ENCODE measurements around the gene SNHG17. TPM values are rescaled to one million over a fixed set of nuclear protein-coding genes. Genes with fewer than 3 reads are reported as not detected.
"Not testable (repeated sequence)": the region's sequence is repeated elsewhere in the genome, so short reads cannot be mapped to it uniquely, and the experiment has no call there.

Gene SNHG17
- total RNA-seq, 2 donors from 2014 or later = 21.8 to 28.2 TPM

DNA sequence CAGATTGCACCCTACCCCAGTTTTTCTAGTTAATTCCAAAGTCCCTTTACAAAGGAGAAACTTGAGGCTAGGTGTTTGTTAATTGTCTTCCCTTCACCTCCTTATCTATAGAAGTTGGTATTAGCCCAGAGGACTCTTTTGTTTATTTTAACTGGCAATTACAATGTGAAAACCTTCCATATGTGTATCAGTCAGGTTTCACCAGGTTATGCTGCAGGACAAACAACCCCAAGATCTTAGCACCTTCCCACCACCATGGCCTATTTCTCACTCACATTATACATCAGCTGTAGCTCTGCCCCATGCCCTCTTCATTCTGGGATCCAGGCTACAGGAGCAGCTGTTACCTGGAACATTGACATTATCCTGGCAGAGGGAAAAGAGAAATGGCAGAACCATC, 31.1 kb downstream of the SNHG17 start:
- Histone ChIP-seq H3K27me3 (replicated peaks; ENCODE audit: insufficient read depth) (no peaks in the 10 kb centered on the region), H3K9me3 (no peaks in the 10 kb centered on the region), H3K36me3 (no peaks in the 10 kb centered on the region), H3K27ac (no peak overlapping the region), H3K4me3 (no peak overlapping the region), H3K4me1 (replicated peaks) (no peaks in the 10 kb centered on the region)
- intact Hi-C loops (cut with DNase I) = no loop called here
- TF ChIP-seq POLR2A (IDR thresholded peaks at IDR 0.05) (no peak), POLR2AphosphoS5 (IDR thresholded peaks at IDR 0.05) (no peak)
- TF ChIP-seq, protein P1, sequence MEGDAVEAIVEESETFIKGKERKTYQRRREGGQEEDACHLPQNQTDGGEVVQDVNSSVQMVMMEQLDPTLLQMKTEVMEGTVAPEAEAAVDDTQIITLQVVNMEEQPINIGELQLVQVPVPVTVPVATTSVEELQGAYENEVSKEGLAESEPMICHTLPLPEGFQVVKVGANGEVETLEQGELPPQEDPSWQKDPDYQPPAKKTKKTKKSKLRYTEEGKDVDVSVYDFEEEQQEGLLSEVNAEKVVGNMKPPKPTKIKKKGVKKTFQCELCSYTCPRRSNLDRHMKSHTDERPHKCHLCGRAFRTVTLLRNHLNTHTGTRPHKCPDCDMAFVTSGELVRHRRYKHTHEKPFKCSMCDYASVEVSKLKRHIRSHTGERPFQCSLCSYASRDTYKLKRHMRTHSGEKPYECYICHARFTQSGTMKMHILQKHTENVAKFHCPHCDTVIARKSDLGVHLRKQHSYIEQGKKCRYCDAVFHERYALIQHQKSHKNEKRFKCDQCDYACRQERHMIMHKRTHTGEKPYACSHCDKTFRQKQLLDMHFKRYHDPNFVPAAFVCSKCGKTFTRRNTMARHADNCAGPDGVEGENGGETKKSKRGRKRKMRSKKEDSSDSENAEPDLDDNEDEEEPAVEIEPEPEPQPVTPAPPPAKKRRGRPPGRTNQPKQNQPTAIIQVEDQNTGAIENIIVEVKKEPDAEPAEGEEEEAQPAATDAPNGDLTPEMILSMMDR (IDR thresholded peaks at IDR 0.05) = no peak
- DNase-seq (ENCODE audit: low spot score) = no peak

DNA sequence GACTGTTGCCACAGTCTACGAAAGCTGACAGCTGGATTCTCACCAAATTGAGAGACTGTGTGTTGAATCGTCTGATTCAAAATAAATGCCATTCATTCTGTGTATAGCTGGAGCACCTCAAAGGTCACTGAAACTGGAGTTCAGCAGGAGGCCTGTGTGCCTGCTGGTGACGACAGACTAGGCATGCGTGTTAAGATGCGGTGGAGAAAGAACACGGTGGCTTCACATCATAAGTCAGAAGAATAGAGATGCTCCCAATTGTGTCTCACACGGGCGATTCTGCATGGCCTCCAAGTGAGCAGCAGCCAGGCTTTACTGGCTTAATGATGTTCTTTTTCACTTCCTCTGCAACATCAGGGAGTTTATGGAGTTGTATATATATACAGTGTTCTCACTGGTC, 32.3 kb downstream of the SNHG17 start:
- DNase-seq (ENCODE audit: low spot score) = no peak
- H3K27ac ChIP-seq = no peak overlapping the region
- TF ChIP-seq, protein P1 (IDR thresholded peaks at IDR 0.05) = no peak
- TF ChIP-seq POLR2AphosphoS5 (IDR thresholded peaks at IDR 0.05) (no peak), POLR2A (IDR thresholded peaks at IDR 0.05) (no peak)
- no peaks in the 10 kb centered on the region for H3K4me1 ChIP-seq (replicated peaks)
- H3K9me3 ChIP-seq = no peaks in the 10 kb centered on the region
- 78% methylated on average over 8 of the region's 8 CpGs for WGBS
- no peaks in the 10 kb centered on the region for H3K27me3 ChIP-seq (replicated peaks; ENCODE audit: insufficient read depth)
- no peak overlapping the region for H3K4me3 ChIP-seq
- no peaks in the 10 kb centered on the region for H3K36me3 ChIP-seq
- intact Hi-C loops (cut with DNase I) = no loop called here

DNA sequence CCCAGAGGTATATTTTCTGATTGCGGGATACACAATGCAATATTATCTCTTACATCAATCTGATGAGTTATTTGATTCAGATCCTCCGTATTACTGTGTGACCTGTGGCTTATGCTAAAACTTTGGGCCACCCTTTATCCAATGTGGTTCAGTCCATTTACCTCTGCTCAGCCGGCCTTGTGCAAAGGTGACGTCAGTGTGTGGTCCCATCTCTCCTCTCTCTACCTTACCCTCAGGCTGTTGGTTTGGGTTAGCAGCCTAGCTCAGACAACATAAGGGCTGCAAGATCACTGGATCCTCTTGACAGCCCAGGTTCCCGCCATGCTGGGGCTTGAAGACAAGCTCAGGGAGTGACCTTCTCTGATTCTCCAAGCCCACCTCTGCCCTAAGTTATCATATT, 33.0 kb downstream of the SNHG17 start:
- WGBS = 89% methylated on average over 5 of the region's 5 CpGs
- H3K9me3 ChIP-seq = no peaks in the 10 kb centered on the region
- H3K27ac ChIP-seq = no peak overlapping the region
- no peaks in the 10 kb centered on the region for H3K36me3 ChIP-seq
- H3K4me1 ChIP-seq (replicated peaks) = no peaks in the 10 kb centered on the region
- H3K27me3 ChIP-seq (replicated peaks; ENCODE audit: insufficient read depth) = no peaks in the 10 kb centered on the region
- no peak for DNase-seq (ENCODE audit: low spot score)
- H3K4me3 ChIP-seq = no peak overlapping the region
- TF ChIP-seq, protein P1 (IDR thresholded peaks at IDR 0.05) = no peak
- TF ChIP-seq POLR2A (IDR thresholded peaks at IDR 0.05) (no peak), POLR2AphosphoS5 (IDR thresholded peaks at IDR 0.05) (no peak)
- intact Hi-C loops (cut with DNase I) = no loop called here

DNA sequence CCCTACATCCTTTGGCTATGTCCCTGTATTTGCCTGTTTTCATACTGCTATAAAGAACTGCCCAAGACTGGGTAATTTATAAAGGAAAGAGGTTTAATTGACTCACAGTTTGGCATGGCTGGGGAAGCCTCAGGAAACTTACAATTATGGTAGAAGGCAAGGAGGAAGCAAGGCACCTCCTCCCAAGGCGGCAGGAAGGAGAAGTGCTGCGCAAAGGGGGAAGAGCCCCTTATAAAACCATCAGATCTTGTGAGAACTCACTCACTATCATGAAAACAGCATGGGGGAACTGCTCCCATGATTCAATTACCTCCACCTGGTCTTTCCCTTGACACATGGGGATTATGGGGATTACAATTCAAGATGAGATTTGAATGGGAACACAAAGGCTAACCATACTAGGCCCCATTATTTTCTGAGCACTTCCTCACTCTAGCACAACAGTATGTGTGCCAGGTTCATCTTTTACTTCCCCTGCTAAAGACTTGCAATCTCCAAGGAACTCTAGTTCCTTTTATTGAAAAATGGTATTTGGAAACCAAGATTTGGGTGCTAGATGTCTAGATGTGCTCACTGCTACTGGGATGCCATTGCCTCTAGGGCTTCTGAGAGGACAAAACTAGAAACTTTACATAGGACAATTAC, 39.3 kb downstream of the SNHG17 start:
- intact Hi-C loops (cut with DNase I) = loop anchor here (10.0 kb wide), 1 partner anchor 161 kb away; no protein-coding TSS in a partner anchor
- DNase-seq (ENCODE audit: low spot score); H3K36me3 ChIP-seq; H3K9me3 ChIP-seq; H3K27ac ChIP-seq; H3K4me1 ChIP-seq (replicated peaks); H3K4me3 ChIP-seq; H3K27me3 ChIP-seq (replicated peaks; ENCODE audit: insufficient read depth): not testable (repeated sequence)
- WGBS = 77% methylated on average over 2 of the region's 2 CpGs

DNA sequence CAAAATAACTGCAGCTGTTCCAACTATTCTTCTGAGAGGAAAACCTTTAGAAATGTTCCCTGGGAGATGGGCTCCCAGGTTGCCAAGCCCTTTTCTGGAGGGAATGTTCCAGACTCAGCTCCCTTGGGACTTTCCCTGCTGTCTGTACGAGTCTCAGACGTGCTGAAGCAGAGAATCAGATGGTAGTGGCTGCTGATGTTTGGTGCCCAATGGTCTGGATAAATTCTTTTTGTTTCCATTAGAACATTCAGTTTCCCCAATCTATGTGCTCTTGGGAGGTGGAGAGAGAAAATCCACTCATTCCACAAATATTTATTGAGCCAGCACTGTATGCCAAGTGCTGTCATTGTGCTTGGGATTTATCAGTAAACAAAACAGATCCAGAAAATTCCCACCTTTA, 40.0 kb downstream of the SNHG17 start:
- intact Hi-C loops (cut with DNase I) = loop anchor here (10.0 kb wide), 1 partner anchor 160 kb away; no protein-coding TSS in a partner anchor
- no peak overlapping the region for H3K27ac ChIP-seq
- no peak for TF ChIP-seq POLR2A (IDR thresholded peaks at IDR 0.05)
- TF ChIP-seq, protein P1 (IDR thresholded peaks at IDR 0.05) = no peak
- no peak for TF ChIP-seq POLR2AphosphoS5 (IDR thresholded peaks at IDR 0.05)
- H3K4me3 ChIP-seq = no peak overlapping the region
- no peaks in the 10 kb centered on the region for H3K27me3 ChIP-seq (replicated peaks; ENCODE audit: insufficient read depth)
- 20% methylated on average over 2 of the region's 2 CpGs for WGBS
- H3K4me1 ChIP-seq (replicated peaks) = no peaks in the 10 kb centered on the region
- no peaks in the 10 kb centered on the region for H3K9me3 ChIP-seq
- no peak for DNase-seq (ENCODE audit: low spot score)
- no peaks in the 10 kb centered on the region for H3K36me3 ChIP-seq
